Omental fat pad (tissue), 4 donors: ENCODE measurements around the gene RFTN2. TPM values are rescaled to one million over a fixed set of nuclear protein-coding genes. Genes with fewer than 3 reads are reported as not detected.
"Not testable (repeated sequence)": the region's sequence is repeated elsewhere in the genome, so short reads cannot be mapped to it uniquely, and the experiment has no call there.

ENCODE experiments used
- ATAC-seq: fragments of 150-250 bp; one replicate; pipeline ENCODE4 v1.9.1; 2016; ENCODE audit warnings: mild to moderate bottlenecking, moderate library complexity; ENCODE audit not compliant: low FRiP score
- DNase-seq: peaks from one replicate; pipeline ENCODE4 v3.0.0-alpha.2; 2019; ENCODE audit warnings: low spot score
- total RNA-seq, 4 donors: library from RNA; depleted of rRNA; stranded (reverse); fragments of >200 nt; gene quantifications; one replicate each; pipeline ENCODE4 v1.1.0, GENCODE V29; 2016
- TF ChIP-seq, protein P1 (sequence below), 3 donors: fragments of 450-650 bp; IDR thresholded peaks; one replicate each; pipeline ENCODE4 v1.5.1; 2016 to 2017; ENCODE audit warnings: antibody characterized with exemption in 3 of 3, mild to moderate bottlenecking in 3 of 3, moderate library complexity in 2 of 3

RFTN2 gene
- total RNA-seq: 10 to 100 TPM in 2 of 4 donors, 1 to 10 TPM in 2; 5.3 to 27.3 (median 14.0) TPM

DNA sequence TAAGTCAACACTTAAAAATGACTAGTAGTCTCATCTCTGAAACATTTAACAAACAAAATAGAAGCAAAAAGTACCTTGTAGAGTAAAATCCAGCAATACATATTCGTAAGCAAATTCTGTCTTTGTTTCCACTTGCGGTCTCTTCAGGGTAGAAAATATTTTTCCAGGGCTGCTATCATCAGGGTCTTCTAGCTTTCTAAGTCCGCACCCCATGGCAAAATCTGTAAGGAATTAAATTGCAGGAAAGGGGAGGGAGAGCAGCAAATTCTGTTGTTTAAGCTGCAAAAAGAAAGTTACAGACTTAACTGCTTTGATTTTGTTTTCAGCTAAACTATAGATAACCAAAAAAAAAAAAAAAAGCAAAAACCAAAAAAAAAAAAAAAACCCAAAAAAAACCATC is at the start of gene RFTN2:
Gene RFTN2, minus strand, starts transcription at position 342 of the 400 bp plus-strand sequence. Its CDS starts 129 bp downstream, at position 213.
- DNase-seq (no peak), ATAC-seq (no peak)
- TF ChIP-seq, protein P1, sequence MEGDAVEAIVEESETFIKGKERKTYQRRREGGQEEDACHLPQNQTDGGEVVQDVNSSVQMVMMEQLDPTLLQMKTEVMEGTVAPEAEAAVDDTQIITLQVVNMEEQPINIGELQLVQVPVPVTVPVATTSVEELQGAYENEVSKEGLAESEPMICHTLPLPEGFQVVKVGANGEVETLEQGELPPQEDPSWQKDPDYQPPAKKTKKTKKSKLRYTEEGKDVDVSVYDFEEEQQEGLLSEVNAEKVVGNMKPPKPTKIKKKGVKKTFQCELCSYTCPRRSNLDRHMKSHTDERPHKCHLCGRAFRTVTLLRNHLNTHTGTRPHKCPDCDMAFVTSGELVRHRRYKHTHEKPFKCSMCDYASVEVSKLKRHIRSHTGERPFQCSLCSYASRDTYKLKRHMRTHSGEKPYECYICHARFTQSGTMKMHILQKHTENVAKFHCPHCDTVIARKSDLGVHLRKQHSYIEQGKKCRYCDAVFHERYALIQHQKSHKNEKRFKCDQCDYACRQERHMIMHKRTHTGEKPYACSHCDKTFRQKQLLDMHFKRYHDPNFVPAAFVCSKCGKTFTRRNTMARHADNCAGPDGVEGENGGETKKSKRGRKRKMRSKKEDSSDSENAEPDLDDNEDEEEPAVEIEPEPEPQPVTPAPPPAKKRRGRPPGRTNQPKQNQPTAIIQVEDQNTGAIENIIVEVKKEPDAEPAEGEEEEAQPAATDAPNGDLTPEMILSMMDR (IDR thresholded peaks at IDR 0.05): no peak

DNA sequence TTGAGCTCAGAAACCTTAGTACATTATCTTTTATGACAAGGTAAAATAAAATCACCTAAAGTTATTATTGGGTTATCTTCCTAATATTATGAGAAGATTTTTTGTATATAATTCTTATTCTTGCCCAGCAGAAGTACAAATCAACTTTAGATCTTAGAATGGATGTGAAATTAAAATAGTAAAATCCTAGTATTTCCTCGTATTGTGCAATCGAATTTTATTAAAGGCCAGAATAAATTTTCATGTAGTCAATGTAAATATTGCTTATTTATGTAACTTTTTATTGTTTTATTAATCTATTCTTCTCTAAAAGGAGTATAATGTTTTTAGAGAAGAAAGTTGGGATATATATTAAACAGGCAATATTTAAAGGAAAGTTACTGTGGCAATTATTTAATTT is 42.5 kb upstream of the RFTN2 start:
- no peak for ATAC-seq
- TF ChIP-seq, protein P1 (IDR thresholded peaks at IDR 0.05): no peak
- DNase-seq: no peak

DNA sequence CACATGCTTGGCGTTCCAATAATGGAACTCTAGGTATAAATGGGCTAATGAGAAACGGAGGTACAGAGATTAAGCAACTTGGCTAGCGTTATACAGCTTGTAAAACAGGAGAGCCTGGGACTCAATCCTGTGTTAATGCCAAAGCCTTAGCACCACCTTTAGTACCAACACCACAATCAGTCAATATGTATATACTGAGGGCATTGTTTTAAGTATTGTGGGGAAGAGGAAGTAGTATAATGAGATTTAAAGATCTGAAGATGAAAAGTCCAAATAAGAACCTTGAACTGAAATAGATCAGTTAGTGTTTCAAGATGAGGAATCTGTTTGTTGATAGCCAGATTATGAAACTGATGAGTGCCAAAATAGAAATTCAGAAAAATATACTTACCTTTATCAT is 37.9 kb upstream of the RFTN2 start:
- no peak for DNase-seq
- ATAC-seq: no peak
- TF ChIP-seq, protein P1 (IDR thresholded peaks at IDR 0.05): no peak

DNA sequence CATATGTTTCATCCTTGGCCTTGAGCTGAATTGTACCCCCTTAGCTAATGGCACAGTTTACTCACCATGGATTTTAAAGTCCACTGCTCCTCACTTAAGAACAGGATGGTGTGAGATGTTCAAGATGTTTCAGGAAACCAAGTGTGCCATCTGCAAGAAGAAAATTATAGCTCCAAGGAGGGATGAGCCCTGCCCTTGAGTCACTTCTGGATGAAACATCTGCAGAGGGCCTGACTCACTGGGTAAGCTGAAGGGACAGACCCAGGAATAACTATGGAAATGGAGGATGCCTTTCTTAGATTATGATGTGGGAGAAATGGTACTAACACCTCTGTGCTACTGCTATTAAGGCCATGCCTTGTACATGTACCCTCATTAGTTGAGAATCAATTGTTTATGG is 36.2 kb upstream of the RFTN2 start:
- TF ChIP-seq, protein P1 (IDR thresholded peaks at IDR 0.05): no peak
- DNase-seq: no peak
- ATAC-seq: no peak

DNA sequence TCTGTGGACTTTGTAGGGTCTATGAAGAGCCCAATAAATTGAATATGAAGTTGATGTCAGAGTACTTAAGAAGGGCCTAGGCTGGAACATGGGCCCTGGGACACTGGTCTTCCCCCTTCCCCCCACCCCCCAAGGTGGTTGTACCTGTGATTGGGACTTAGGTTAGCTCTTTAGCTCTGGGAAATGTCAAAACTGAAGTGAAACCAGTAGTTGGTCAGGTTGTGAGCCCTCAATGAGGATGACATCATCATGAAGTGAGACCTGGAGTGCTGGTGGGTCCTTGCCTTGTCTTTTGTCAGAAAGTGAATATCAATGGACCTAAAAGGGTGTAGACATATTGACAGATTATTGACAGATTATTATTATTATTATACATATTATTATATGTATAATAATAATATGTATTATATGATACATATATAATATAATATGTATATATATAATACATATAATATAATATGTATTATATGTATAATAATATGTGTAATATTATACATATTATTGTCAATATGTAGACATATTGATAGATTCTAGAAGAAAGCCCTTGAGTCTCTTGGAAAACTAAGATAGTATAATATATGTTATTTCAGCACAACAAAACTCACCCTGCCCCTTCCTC is 35.1 kb upstream of the RFTN2 start:
- TF ChIP-seq, protein P1 (IDR thresholded peaks at IDR 0.05): no peak
- ATAC-seq (no peak), DNase-seq (no peak)

DNA sequence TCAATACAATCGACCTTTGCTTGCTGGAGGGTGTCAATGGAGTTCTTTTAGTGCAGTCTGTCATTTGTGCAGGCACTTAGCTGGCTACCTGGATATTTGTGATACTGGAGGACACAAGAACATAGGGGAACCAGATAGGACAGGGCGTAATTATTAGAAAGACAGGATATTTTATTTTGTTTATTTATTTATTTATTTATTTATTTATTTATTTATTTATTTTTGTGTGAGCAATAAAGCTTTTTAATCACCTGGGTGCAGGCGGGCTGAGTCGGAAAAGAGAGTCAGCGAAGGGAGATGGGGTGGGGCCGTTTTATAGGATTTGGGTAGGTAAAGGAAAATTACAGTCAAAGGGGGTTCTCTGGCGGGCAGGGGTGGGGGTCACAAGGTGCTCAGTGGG is 33.8 kb upstream of the RFTN2 start:
- not testable (repeated sequence) for ATAC-seq, DNase-seq

DNA sequence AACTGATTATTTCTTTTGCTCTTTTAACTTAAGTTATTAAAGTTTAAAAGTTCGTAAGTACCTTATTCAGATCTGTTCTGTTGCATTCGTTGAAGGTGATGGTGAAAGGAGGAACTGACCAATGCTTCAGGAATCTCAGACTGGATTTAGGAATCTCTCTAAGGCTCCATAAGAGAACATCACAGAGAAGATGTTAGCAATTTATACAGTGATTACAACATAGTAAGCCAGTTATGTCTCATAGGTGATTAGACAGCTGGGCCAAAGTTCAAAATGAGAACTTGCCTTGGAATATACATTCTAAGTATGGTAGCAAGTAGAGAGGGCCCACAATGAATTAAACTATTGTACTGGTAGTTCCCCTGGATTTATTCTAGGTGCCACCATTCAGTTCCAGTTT is 32.9 kb upstream of the RFTN2 start:
- DNase-seq (no peak), ATAC-seq (no peak)
- TF ChIP-seq, protein P1 (IDR thresholded peaks at IDR 0.05): no peak
